ENCODE results near the gene AATK.

- TF ChIP-seq, protein P1, sequence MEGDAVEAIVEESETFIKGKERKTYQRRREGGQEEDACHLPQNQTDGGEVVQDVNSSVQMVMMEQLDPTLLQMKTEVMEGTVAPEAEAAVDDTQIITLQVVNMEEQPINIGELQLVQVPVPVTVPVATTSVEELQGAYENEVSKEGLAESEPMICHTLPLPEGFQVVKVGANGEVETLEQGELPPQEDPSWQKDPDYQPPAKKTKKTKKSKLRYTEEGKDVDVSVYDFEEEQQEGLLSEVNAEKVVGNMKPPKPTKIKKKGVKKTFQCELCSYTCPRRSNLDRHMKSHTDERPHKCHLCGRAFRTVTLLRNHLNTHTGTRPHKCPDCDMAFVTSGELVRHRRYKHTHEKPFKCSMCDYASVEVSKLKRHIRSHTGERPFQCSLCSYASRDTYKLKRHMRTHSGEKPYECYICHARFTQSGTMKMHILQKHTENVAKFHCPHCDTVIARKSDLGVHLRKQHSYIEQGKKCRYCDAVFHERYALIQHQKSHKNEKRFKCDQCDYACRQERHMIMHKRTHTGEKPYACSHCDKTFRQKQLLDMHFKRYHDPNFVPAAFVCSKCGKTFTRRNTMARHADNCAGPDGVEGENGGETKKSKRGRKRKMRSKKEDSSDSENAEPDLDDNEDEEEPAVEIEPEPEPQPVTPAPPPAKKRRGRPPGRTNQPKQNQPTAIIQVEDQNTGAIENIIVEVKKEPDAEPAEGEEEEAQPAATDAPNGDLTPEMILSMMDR (conservative IDR thresholded peaks at IDR 0.05; ENCODE audit: low read depth, low read length), result no peak
- TF ChIP-seq EZH2 (IDR thresholded peaks at IDR 0.05; ENCODE audit: low read length, unreplicated experiment) (no peak), EZH2phosphoT487 (IDR thresholded peaks at IDR 0.05; ENCODE audit: borderline replicate concordance, low read length) (no peak)
Observed at GRCh38 chr17:81067391-81067811, 98.6 kb downstream of the AATK start.
